Tibial artery (tissue), 4 donors: ENCODE data around the gene EPB41L4B.

Source experiments
- DNase-seq, 2 donors: peaks; one replicate each; pipeline ENCODE4 v3.0.0-alpha.2; 2019
- H3K27ac ChIP-seq, 2 donors: fragments of 200-600 bp; sonication (generic) in 1 of 2; 1 replicate in 1 of 2; 2 replicates in 1 of 2; pipeline ENCODE4 v1.5.1; 2018 to 2019; ENCODE audit warnings: mild to moderate bottlenecking in 1 of 2
- H3K27me3 ChIP-seq, 2 donors: fragments of 200-600 bp; sonication (generic) in 1 of 2; one replicate each; pipeline versions ENCODE4 v1.5.1 to v1.6.0; 2016 to 2019
- H3K36me3 ChIP-seq, 3 donors: fragments of 200-600 bp; sonication (generic) in 2 of 3; one replicate each; pipeline ENCODE4 v1.5.1; 2016 to 2019; ENCODE audit warnings: mild to moderate bottlenecking in 2 of 3
- H3K4me1 ChIP-seq, 4 donors: fragments of 200-600 bp; sonication (generic) in 2 of 4; 1 replicate in 3 of 4; 2 replicates in 1 of 4; pipeline ENCODE4 v1.5.1; 2016 to 2019
- H3K4me3 ChIP-seq, 2 donors: fragments of 200-600 bp; sonication (generic) in 1 of 2; 1 replicate in 1 of 2; 2 replicates in 1 of 2; pipeline ENCODE4 v1.5.1; 2018 to 2019; ENCODE audit warnings: mild to moderate bottlenecking in 2 of 2
- H3K9me3 ChIP-seq, 3 donors: fragments of 200-600 bp; sonication (generic) in 1 of 3; one replicate each; pipeline ENCODE4 v1.5.1; 2016 to 2019
- intact Hi-C: fragments of 100-400 bp; cut with DNase I; formaldehyde crosslinking; loops from one replicate; pipeline ENCODE4 v1.15.0; 2023; ENCODE audit warnings: low total_unique reads
- TF ChIP-seq, protein P1 (sequence below), 2 experiments: fragments of 200-600 bp in 1 of 2; fragments of 450-650 bp in 1 of 2; IDR thresholded peaks; one replicate each; pipeline ENCODE4 v1.5.1; 2017 to 2019; ENCODE audit warnings: antibody characterized with exemption in 2 of 2, mild to moderate bottlenecking in 1 of 2, moderate library complexity in 1 of 2

Gene EPB41L4B

DNA sequence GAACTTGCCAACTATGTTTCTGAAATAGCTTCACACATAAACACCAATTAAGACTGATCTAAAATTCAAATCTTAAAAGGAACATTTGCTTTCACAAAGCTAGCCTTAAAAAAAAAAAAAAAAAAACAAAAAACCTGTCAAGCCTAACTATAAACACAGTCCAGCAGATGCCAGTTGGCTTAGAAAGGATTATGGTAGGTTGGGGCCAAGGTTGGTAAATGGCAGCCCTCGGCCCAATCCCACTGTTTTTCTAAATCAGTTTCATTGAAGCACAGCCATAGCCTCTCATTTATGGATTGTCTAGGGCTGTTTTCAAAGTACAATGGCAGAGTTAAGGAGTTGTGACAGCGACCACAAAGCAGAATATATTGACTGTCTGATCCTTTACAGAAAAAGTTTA lies 78.1 kb downstream of the EPB41L4B start:
- no peak overlapping the region for H3K27ac ChIP-seq
- TF ChIP-seq, protein P1, sequence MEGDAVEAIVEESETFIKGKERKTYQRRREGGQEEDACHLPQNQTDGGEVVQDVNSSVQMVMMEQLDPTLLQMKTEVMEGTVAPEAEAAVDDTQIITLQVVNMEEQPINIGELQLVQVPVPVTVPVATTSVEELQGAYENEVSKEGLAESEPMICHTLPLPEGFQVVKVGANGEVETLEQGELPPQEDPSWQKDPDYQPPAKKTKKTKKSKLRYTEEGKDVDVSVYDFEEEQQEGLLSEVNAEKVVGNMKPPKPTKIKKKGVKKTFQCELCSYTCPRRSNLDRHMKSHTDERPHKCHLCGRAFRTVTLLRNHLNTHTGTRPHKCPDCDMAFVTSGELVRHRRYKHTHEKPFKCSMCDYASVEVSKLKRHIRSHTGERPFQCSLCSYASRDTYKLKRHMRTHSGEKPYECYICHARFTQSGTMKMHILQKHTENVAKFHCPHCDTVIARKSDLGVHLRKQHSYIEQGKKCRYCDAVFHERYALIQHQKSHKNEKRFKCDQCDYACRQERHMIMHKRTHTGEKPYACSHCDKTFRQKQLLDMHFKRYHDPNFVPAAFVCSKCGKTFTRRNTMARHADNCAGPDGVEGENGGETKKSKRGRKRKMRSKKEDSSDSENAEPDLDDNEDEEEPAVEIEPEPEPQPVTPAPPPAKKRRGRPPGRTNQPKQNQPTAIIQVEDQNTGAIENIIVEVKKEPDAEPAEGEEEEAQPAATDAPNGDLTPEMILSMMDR (IDR thresholded peaks at IDR 0.05), result no peak
- no peak for DNase-seq
- H3K36me3 ChIP-seq, result no peaks in the 10 kb centered on the region
- no peak overlapping the region for H3K4me3 ChIP-seq
- no peaks in the 10 kb centered on the region for H3K9me3 ChIP-seq
- intact Hi-C loops, result loop anchor here (5.0 kb wide), 1 partner anchor 80 kb away; the partner anchor contains the start of gene EPB41L4B
- peaks cover 0 to 6% of the 10 kb centered on the region in 2 donors for H3K27me3 ChIP-seq
- no peaks in the 10 kb centered on the region for H3K4me1 ChIP-seq

DNA sequence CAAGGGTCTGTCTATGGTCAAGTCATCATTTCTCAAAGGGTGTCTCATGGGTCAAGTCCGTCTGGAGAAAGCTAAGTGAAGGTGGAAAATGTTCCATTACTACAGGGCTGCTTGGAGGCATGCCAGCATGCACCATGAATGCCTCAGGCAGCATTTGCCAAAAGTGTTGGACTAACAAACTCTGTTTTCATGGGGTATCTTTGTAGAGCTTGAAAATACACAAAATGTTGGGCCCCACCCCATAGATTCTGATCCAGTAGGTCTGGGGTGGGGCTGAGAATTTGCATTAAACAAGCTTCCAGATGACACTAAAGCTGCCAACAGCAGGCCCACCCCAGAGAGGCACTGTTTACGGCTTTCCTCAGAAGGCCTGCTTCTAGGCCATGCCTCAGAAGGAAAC lies 78.8 kb downstream of the EPB41L4B start:
- H3K9me3 ChIP-seq, result no peaks in the 10 kb centered on the region
- no peak overlapping the region for H3K4me3 ChIP-seq
- TF ChIP-seq, protein P1 (IDR thresholded peaks at IDR 0.05), result no peak
- no peak for DNase-seq
- H3K27ac ChIP-seq, result no peak overlapping the region
- intact Hi-C loops, result loop anchor here (5.0 kb wide), 1 partner anchor 80 kb away; the partner anchor contains the start of gene EPB41L4B
- H3K27me3 ChIP-seq, result peaks cover 0 to 10% of the 10 kb centered on the region in 2 donors
- no peaks in the 10 kb centered on the region for H3K36me3 ChIP-seq
- H3K4me1 ChIP-seq, result no peaks in the 10 kb centered on the region

DNA sequence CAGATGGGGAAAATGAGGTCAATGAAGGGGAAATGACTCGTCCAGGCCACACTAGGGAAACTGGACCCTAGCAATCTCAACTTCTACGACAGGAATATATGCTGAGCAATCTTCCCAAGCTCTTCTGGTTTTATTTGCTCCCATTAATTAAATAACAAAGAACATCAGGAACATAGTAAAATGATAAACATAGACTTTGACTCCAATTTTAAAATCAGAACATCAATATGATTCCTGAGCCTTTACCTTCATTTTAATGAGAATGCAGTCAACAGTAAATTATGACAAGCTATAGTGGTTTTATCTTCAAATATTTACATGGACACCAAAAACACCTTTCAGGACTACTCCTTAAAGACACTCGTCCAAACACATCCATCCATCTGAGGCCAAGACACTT lies 79.7 kb downstream of the EPB41L4B start:
- no peaks in the 10 kb centered on the region for H3K36me3 ChIP-seq
- H3K4me3 ChIP-seq, result no peak overlapping the region
- no peak overlapping the region for H3K27ac ChIP-seq
- no peak for DNase-seq
- TF ChIP-seq, protein P1 (IDR thresholded peaks at IDR 0.05), result no peak
- H3K4me1 ChIP-seq, result no peaks in the 10 kb centered on the region
- intact Hi-C loops, result loop anchor here (5.0 kb wide), 1 partner anchor 81 kb away; the partner anchor contains the start of gene EPB41L4B
- H3K27me3 ChIP-seq, result peaks cover 0 to 10% of the 10 kb centered on the region in 2 donors
- H3K9me3 ChIP-seq, result no peaks in the 10 kb centered on the region

DNA sequence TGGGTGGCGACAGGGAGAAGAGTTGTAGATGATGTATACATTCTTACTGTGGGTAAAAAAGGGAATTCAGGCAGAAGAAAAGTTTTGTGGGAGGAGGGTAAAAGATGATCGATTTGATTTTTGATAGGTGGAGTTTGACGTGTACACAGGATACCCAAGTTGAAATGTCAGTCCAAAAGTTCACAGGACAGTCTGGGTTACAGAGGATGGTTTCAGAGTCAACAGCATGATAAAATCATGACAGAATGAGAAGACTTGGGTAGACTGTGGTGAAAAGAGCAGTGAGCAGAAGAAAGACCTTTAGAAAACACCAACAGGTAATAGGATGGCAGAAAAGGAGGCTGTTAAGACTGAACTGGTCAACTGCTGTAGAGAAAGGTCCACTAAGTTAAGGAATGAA lies 81.6 kb downstream of the EPB41L4B start:
- no peaks in the 10 kb centered on the region for H3K4me1 ChIP-seq
- no peak for DNase-seq
- H3K27me3 ChIP-seq, result peaks cover 0 to 3% of the 10 kb centered on the region in 2 donors
- no peak overlapping the region for H3K27ac ChIP-seq
- intact Hi-C loops, result no loop called here
- H3K9me3 ChIP-seq, result no peaks in the 10 kb centered on the region
- H3K4me3 ChIP-seq, result no peak overlapping the region
- H3K36me3 ChIP-seq, result no peaks in the 10 kb centered on the region
- TF ChIP-seq, protein P1 (IDR thresholded peaks at IDR 0.05), result no peak

DNA sequence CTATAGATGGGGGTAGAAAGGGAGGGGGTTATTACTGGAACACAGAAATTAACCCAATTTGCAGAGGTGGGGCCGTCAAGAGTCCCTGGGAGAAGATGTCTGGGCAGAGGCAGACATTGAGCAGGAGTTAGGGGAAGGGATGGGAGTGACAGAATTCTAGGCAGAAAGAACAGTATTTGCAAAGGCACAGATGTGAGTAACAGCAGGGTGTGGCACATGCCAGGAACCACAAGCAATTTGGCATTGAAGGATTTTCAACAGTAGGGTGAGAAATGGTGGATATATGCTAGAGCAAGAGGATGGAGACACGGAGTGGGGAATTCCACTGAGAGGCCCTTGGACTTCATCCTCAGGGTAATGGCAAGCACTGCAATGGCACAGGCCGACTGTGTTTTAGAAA lies 82.2 kb downstream of the EPB41L4B start:
- H3K36me3 ChIP-seq, result no peaks in the 10 kb centered on the region
- H3K27ac ChIP-seq, result no peak overlapping the region
- no peak for DNase-seq
- intact Hi-C loops, result no loop called here
- H3K9me3 ChIP-seq, result no peaks in the 10 kb centered on the region
- TF ChIP-seq, protein P1 (IDR thresholded peaks at IDR 0.05), result no peak
- peaks cover 0 to 6% of the 10 kb centered on the region in 2 donors for H3K27me3 ChIP-seq
- H3K4me1 ChIP-seq, result no peaks in the 10 kb centered on the region
- no peak overlapping the region for H3K4me3 ChIP-seq

DNA sequence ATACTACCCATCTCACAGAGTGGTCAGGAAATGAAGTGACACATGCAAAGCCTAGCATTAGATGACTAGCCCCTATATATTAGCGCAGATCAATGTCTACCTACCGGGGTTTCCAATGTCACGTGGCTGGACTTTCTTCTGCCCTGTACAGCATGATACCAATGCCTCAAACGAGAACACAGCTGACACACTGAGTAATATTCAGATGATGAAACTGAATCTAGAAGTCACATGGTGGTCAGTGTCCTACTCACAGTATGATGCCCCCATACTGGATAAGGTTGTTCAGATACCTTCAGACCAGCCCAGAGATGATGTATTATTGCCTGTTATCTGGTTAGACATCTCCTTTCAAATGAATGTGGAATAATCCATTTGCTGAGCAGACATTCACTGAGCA lies 82.7 kb downstream of the EPB41L4B start:
- H3K4me1 ChIP-seq, result no peaks in the 10 kb centered on the region
- TF ChIP-seq, protein P1 (IDR thresholded peaks at IDR 0.05), result no peak
- intact Hi-C loops, result no loop called here
- H3K4me3 ChIP-seq, result no peak overlapping the region
- H3K36me3 ChIP-seq, result no peaks in the 10 kb centered on the region
- H3K27me3 ChIP-seq, result peaks cover 0 to 8% of the 10 kb centered on the region in 2 donors
- DNase-seq, result no peak
- H3K27ac ChIP-seq, result no peak overlapping the region
- H3K9me3 ChIP-seq, result no peaks in the 10 kb centered on the region
